A673 (cell line): Measurements from ENCODE around the gene GRID1. TPM values are rescaled to one million over a fixed set of nuclear protein-coding genes. Genes with fewer than 3 reads are reported as not detected.

Experiments used
- BruUV-seq: library from RNA; stranded (reverse); fragments of 400-500 nt; replicated peaks from 2 replicates; lab custom pipeline; 2021; lab: Mats Ljungman, UMichigan
- CTCF ChIA-PET: fragments of 300-600 bp; sonication (Branson Sonifier 250); formaldehyde crosslinking; loops from one replicate; lab custom pipeline; 2022; ENCODE audit warnings: antibody characterized with exemption; lab: Charles Lee
- POLR2A ChIA-PET: fragments of 300-600 bp; sonication (Branson Sonifier 250); formaldehyde crosslinking; loops from one replicate; lab custom pipeline; 2022; ENCODE audit warnings: antibody characterized with exemption; ENCODE audit not compliant: low non-redundant PET; lab: Charles Lee
- DNase-seq: peaks from one replicate; pipeline ENCODE4 v3.0.0-alpha.2; 2015; ENCODE audit warnings: low spot score
- H3K27ac ChIP-seq: fragments of 200-600 bp; sonication (generic); 2 replicates; pipeline ENCODE4 v1.5.1; 2016; ENCODE audit warnings: mixed run types, low read depth, mild to moderate bottlenecking, mixed read lengths, antibody characterized with exemption, low read length; ENCODE audit not compliant: poor library complexity, severe bottlenecking
- H3K27me3 ChIP-seq: fragments of 200-600 bp; sonication (generic); replicated peaks from 2 replicates; pipeline ENCODE4 v1.6.1; 2017; ENCODE audit warnings: mixed run types, low read depth, mild to moderate bottlenecking, mixed read lengths, antibody characterized with exemption, low read length; ENCODE audit not compliant: insufficient read depth, poor library complexity
- H3K36me3 ChIP-seq: fragments of 200-600 bp; sonication (generic); 2 replicates; pipeline ENCODE4 v1.6.1; 2016; ENCODE audit warnings: mixed run types, mild to moderate bottlenecking, mixed read lengths, antibody characterized with exemption, low read length; ENCODE audit not compliant: insufficient read depth, poor library complexity, severe bottlenecking
- H3K4me1 ChIP-seq: fragments of 200-600 bp; sonication (generic); 2 replicates; pipeline ENCODE4 v1.6.1; 2017; ENCODE audit warnings: mixed run types, mild to moderate bottlenecking, mixed read lengths, antibody characterized with exemption, low read length; ENCODE audit not compliant: insufficient read depth, poor library complexity, severe bottlenecking
- H3K4me3 ChIP-seq: fragments of 200-600 bp; sonication (generic); 2 replicates; pipeline ENCODE4 v1.5.1; 2016; ENCODE audit warnings: low read depth, mixed run types, mild to moderate bottlenecking, mixed read lengths, low read length; ENCODE audit not compliant: poor library complexity, severe bottlenecking
- H3K9me3 ChIP-seq: fragments of 200-600 bp; sonication (generic); 2 replicates; pipeline ENCODE4 v1.6.1; 2016; ENCODE audit warnings: mixed run types, low read depth, mild to moderate bottlenecking, mixed read lengths, antibody characterized with exemption, low read length; ENCODE audit not compliant: poor library complexity, severe bottlenecking
- CTCF ChIP-seq: fragments of 300-800, 200-600 bp; sonication (generic); conservative IDR thresholded peaks from 2 replicates; pipeline ENCODE4 v1.5.1; 2017; ENCODE audit warnings: low read depth, mild to moderate bottlenecking, antibody characterized with exemption, low read length, moderate library complexity, mixed read lengths
- EZH2 ChIP-seq: fragments of 200-600 bp; sonication (generic); IDR thresholded peaks from 2 replicates; pipeline ENCODE4 v1.6.1; 2017; ENCODE audit warnings: borderline replicate concordance, low read depth, mild to moderate bottlenecking, mixed read lengths, antibody characterized with exemption, low read length; ENCODE audit not compliant: poor library complexity, severe bottlenecking
- intact Hi-C: fragments of 100-400 bp; cut with micrococcal nuclease; formaldehyde crosslinking; loops from one replicate; pipeline ENCODE4 v1.10.0; 2022; ENCODE audit not compliant: unreplicated experiment
- total RNA-seq: library from RNA; stranded (reverse); gene quantifications from 2 replicates; pipeline ENCODE4 v1.2.3, GENCODE V29; 2021

The GRID1 gene
- total RNA-seq, 1 experiment from 2014 or later = not detected

- no peaks in the 10 kb centered on the region for H3K4me1 ChIP-seq
- intact Hi-C loops = no loop called here
- no TSS peak for BruUV-seq
- POLR2A ChIA-PET = no interaction called here
- no peak overlapping the region for H3K4me3 ChIP-seq
- DNase-seq = no peak
- TF ChIP-seq CTCF (no peak), EZH2 (no peak)
- H3K27me3 ChIP-seq = no peaks in the 10 kb centered on the region
- no peaks in the 10 kb centered on the region for H3K9me3 ChIP-seq
- CTCF ChIA-PET = no interaction called here
- H3K27ac ChIP-seq = no peak overlapping the region
- H3K36me3 ChIP-seq = no peaks in the 10 kb centered on the region
Observed at GRCh38 chr10:86263907-86264306, 102.7 kb downstream of the GRID1 start.

GRCh38 chr10:86263209-86263608 is 103.4 kb downstream of the GRID1 start:
- ChIA-PET POLR2A (no interaction called here), CTCF (no interaction called here)
- no peak overlapping the region for H3K4me3 ChIP-seq
- BruUV-seq = no TSS peak
- no peaks in the 10 kb centered on the region for H3K9me3 ChIP-seq
- H3K36me3 ChIP-seq = no peaks in the 10 kb centered on the region
- no peak for TF ChIP-seq CTCF
- TF ChIP-seq EZH2 = no peak
- no peak for DNase-seq
- intact Hi-C loops = no loop called here
- H3K27me3 ChIP-seq = no peaks in the 10 kb centered on the region
- no peak overlapping the region for H3K27ac ChIP-seq
- no peaks in the 10 kb centered on the region for H3K4me1 ChIP-seq

GRCh38 chr10:86262688-86263181 is 103.9 kb downstream of the GRID1 start:
- ChIA-PET POLR2A (no interaction called here), CTCF (no interaction called here)
- no peaks in the 10 kb centered on the region for H3K36me3 ChIP-seq

More at GRCh38 chr10:86262688-86263181, 103.9 kb downstream of the GRID1 start:
- no peaks in the 10 kb centered on the region for H3K9me3 ChIP-seq
- no peak overlapping the region for H3K4me3 ChIP-seq
- H3K27ac ChIP-seq = no peak overlapping the region
- H3K27me3 ChIP-seq = no peaks in the 10 kb centered on the region
- no TSS peak for BruUV-seq
- no peaks in the 10 kb centered on the region for H3K4me1 ChIP-seq
- TF ChIP-seq EZH2 = no peak
- TF ChIP-seq CTCF = no peak
- intact Hi-C loops = no loop called here
- DNase-seq = peak; percentile 23
